Brain microvascular endothelial cell (primary cell): ENCODE results near the gene PTPRR.

Experiments used
- DNase-seq: peaks from one replicate; pipeline ENCODE4 v3.0.0-alpha.2; 2020
- H3K27ac ChIP-seq: fragments of 250-450 bp; sonication (Bioruptor Pico); 2 replicates; pipeline ENCODE4 v1.5.1; 2020; ENCODE audit warnings: mild to moderate bottlenecking, moderate library complexity
- H3K27me3 ChIP-seq: fragments of 250-450 bp; sonication (Bioruptor Pico); replicated peaks from 2 replicates; pipeline ENCODE4 v1.5.1; 2020; ENCODE audit warnings: mild to moderate bottlenecking
- H3K36me3 ChIP-seq: fragments of 250-450 bp; sonication (Bioruptor Pico); replicated peaks from 2 replicates; pipeline ENCODE4 v1.5.1; 2020; ENCODE audit warnings: mild to moderate bottlenecking
- H3K4me3 ChIP-seq: 2 replicates; pipeline ENCODE4 v1.5.1; 2011; ENCODE audit warnings: low read depth, mild to moderate bottlenecking, control low read depth, low read length, moderate library complexity
- in situ Hi-C: cut with HindIII; loops from 2 replicates; pipeline ENCODE4 v1.10.0; 2017; ENCODE audit warnings: low sequenced_read_pairs, low pct_ligation_motif_present
- TF ChIP-seq, protein P1 (sequence below): IDR thresholded peaks from 2 replicates; pipeline ENCODE4 v1.5.1; 2011; ENCODE audit warnings: low read depth, mild to moderate bottlenecking, moderate library complexity, low read length, control low read depth, inconsistent platforms; ENCODE audit errors: missing control alignments

PTPRR gene

DNA sequence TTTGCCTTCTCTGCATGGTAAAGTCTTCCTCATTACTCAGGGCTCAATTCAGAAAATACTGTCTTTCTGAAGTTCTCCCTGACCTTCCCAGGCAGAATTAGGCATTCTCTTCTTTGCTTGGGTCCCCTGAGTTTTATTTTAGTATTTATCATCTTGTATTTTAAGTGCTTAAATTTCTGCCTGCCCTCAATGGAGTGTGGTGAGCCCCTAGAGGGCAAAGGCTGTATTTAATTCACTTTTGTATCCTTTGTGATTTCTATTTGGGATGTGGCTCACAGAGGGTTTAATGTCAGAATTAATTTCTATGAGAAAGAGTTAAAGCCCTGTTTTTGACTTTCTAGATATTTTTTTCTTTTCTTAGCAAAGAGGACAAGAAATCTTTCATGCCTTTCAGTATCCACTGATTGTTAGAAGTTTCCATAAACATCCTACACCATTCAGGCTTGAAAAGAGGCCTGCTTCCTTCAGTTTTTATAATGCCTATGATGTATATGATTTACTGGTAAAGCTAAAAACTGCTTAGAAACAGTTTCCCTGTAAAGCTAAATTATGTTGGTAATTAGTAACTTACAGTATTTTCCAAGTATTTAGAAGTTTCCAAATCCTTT is 227.8 kb downstream of the PTPRR start:
- in situ Hi-C loops: no loop called here
- Histone ChIP-seq H3K27ac (peak overlapping the region; percentile 78), H3K4me3 (no peak overlapping the region), H3K36me3 (no peaks in the 10 kb centered on the region), H3K27me3 (no peaks in the 10 kb centered on the region)
- TF ChIP-seq, protein P1, sequence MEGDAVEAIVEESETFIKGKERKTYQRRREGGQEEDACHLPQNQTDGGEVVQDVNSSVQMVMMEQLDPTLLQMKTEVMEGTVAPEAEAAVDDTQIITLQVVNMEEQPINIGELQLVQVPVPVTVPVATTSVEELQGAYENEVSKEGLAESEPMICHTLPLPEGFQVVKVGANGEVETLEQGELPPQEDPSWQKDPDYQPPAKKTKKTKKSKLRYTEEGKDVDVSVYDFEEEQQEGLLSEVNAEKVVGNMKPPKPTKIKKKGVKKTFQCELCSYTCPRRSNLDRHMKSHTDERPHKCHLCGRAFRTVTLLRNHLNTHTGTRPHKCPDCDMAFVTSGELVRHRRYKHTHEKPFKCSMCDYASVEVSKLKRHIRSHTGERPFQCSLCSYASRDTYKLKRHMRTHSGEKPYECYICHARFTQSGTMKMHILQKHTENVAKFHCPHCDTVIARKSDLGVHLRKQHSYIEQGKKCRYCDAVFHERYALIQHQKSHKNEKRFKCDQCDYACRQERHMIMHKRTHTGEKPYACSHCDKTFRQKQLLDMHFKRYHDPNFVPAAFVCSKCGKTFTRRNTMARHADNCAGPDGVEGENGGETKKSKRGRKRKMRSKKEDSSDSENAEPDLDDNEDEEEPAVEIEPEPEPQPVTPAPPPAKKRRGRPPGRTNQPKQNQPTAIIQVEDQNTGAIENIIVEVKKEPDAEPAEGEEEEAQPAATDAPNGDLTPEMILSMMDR: peak; percentile 73
- DNase-seq: peak; percentile 49

DNA sequence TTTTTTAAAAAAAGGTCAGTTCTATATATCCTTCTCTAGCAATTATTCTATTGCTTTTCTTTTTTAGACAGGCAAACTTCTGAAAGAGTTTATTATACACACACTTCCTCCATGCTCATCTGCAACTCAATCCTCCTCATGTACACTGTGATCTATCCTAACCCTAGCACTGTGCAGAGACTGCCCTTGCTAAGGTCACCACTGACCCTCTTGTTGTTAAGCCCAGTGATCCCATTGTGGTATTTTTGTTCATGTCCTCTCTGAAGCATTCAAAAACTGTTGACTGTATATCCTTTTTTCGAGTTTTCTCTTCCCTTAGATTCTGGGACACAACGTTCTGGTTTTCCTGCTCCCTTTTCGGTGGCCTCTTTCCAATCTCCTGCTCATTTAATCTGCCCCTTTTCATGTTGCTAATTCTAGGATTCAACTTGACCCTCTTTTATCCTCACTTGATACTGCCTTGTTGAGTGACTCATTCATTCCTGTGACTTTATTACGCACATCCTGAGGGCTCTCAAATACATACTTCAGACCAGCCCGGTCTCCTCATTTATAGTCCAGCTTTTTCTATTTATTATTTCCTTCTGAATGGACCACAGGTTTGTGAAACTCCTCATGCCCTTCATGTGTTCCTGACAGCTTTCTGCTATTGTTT is 229.4 kb downstream of the PTPRR start:
- Histone ChIP-seq H3K27me3 (no peaks in the 10 kb centered on the region), H3K27ac (peak overlapping the region; percentile 78), H3K4me3 (no peak overlapping the region), H3K36me3 (no peaks in the 10 kb centered on the region)
- TF ChIP-seq, protein P1: no peak
- DNase-seq: peak; percentile 81
- in situ Hi-C loops: no loop called here

DNA sequence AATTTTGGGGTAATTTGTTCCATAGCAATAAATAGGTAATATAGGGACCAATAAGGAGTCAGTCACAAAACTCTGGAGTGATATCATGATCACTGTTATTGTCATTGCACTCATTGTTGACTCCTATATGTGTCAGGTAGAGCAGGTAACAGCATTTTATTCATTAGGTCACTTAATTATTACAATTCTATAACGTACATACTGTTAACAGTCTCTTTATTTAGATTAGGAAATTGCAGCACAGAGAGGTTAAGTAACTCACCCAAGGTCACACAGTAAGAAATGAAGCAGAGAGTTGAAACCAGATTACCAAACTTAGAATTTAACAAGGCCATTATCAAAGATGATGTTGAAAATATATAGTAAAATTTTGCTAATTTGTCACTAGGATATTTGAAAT is 233.6 kb downstream of the PTPRR start:
- H3K27me3 ChIP-seq: no peaks in the 10 kb centered on the region
- in situ Hi-C loops: no loop called here
- no peak overlapping the region for H3K27ac ChIP-seq
- no peak for DNase-seq
- no peak overlapping the region for H3K4me3 ChIP-seq
- H3K36me3 ChIP-seq: no peaks in the 10 kb centered on the region
- TF ChIP-seq, protein P1: no peak

DNA sequence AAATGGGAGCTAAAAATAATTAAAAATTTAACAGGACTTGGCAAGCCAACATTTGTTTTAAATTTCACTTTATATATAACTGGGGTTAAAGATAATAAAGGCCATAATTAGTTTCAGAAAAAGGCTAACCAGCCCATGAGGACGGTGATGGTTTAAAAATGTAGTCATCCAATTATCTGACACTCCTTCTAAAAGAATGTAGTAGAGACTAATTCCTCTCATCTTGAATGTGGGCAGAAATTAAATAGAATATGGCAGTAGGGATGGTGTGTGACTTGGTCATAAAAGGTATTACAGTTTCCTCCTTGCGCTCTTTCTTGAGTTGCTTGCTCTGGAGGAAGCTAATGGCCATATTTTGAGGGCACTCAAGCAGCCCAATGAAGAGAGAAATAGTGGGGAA is 234.2 kb downstream of the PTPRR start:
- in situ Hi-C loops: no loop called here
- TF ChIP-seq, protein P1: no peak
- H3K4me3 ChIP-seq: no peak overlapping the region
- H3K36me3 ChIP-seq: no peaks in the 10 kb centered on the region
- no peak overlapping the region for H3K27ac ChIP-seq
- DNase-seq: no peak
- no peaks in the 10 kb centered on the region for H3K27me3 ChIP-seq

DNA sequence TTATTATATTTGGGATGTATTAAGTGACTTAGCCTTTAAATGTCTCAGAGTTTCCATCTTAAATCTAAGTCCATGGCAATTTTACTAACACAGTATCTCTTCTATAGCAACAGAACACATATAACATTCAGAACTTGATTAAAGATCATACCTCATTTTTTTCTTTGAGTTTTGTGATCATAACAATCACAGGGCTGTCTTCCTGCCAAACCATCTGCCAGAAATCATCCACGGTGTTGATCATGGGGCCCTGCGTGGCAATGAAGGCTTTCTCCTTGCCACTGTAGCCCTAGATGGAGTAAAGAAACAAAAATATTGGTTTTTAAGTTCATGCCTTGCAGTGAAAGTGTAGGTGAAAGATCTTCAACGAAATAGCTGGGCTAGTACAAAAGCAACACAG is 236.6 kb downstream of the PTPRR start:
- H3K36me3 ChIP-seq: no peaks in the 10 kb centered on the region
- in situ Hi-C loops: no loop called here
- H3K27ac ChIP-seq: no peak overlapping the region
- TF ChIP-seq, protein P1: no peak
- DNase-seq: no peak
- H3K27me3 ChIP-seq: no peaks in the 10 kb centered on the region
- H3K4me3 ChIP-seq: no peak overlapping the region

DNA sequence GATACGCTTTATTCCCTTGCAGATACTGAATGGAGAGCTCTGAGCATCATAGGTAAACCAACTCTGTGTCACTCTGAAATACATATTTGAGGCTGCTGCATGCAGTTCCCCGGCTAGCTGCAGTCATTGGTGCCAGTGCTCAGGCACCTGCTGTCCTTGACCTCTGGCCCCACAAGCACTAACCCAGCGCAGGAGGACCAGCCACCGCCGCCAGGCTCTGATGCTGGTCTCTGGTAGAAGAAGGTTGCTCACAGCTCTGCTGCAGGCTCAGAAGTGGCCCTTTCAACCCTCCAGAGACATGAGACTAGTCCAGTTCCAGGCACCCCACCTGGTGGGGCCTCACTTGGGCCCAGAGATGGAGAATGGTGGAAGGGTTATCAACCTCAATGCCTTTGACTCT is 248.8 kb downstream of the PTPRR start:
- in situ Hi-C loops: no loop called here
- TF ChIP-seq, protein P1: no peak
- Histone ChIP-seq H3K4me3 (no peak overlapping the region), H3K27me3 (no peaks in the 10 kb centered on the region), H3K36me3 (no peaks in the 10 kb centered on the region), H3K27ac (no peak overlapping the region)
- DNase-seq: no peak
